ENCODE data around the gene LARP4. TPM values are rescaled to one million over a fixed set of nuclear protein-coding genes. Genes with fewer than 3 reads are reported as not detected.
"Not testable (repeated sequence)": the region's sequence is repeated elsewhere in the genome, so short reads cannot be mapped to it uniquely, and the experiment has no call there.

Gene LARP4
- total RNA-seq, 1 experiment from 2014 or later = 23.1 TPM

- Histone ChIP-seq H3K36me3 (replicated peaks; ENCODE audit: control insufficient read depth, insufficient read depth, low read length) (no peaks in the 10 kb centered on the region), H3K27me3 (ENCODE audit: control insufficient read depth, insufficient read depth, low read length) (no peaks in the 10 kb centered on the region), H3K4me3 (ENCODE audit: insufficient read depth, low read depth, low read length) (no peak overlapping the region)
- no peak for DNase-seq
Observed at GRCh38 chr12:50419112-50419909, 18.6 kb downstream of the LARP4 start.

DNA sequence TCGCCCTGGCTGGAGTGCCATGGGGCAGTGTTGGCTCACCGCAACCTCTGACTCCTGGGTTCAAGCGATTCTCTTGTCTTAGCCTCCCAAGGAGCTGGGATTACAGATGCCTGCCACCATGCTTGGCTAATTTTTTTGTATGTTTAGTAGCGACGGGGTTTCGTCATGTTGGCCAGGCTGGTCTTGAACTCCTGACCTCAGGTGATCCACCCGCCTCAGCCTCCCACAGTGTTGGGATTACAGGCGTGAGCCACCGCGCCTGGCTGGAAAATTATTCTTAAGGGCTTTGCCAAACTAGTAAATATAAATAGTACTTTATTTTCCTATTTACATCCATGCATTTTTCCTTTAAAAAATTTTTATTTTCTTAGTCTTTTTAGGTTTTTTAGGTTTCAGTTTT is 22.2 kb downstream of the LARP4 start:
- not testable (repeated sequence) for DNase-seq; H3K4me3 ChIP-seq (ENCODE audit: insufficient read depth, low read depth, low read length); H3K27me3 ChIP-seq (ENCODE audit: control insufficient read depth, insufficient read depth, low read length); H3K36me3 ChIP-seq (replicated peaks; ENCODE audit: control insufficient read depth, insufficient read depth, low read length)

- not testable (repeated sequence) for H3K36me3 ChIP-seq (replicated peaks; ENCODE audit: control insufficient read depth, insufficient read depth, low read length); H3K27me3 ChIP-seq (ENCODE audit: control insufficient read depth, insufficient read depth, low read length)
Observed at GRCh38 chr12:50423342-50423741, 22.7 kb downstream of the LARP4 start.

DNA sequence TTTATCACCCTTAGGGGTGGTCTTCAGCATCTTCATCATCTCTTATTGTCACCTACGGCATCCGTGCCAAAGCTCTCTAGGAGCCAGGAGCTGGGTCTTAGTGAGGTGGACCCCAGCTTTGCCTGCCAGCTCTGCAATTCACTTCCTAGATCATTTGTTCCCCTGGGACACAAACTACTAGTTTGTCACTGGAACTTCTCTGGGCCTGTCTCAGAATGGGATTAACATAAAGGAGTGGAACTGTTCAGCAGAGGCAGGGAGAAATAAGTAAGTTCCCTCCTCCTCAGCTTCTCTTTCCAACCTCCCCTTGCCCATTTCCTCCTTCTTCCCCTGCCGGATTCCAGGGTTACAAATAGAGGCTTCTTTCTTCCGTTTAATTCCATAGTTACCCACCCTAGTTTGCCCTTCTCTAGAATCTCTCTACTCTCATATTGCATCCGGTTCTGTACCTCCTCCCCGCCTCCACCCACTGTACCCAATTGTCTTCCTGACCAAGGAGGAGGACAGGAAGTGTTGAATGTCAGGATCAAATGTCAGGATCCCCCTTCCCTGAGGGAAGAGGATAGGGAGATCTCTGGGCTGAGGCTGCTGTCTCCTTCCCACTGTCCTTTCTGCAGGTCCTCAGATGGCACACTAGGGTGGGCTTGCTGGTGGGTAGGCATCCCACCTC is 25.0 kb downstream of the LARP4 start:
- peak; percentile 32 for DNase-seq
- peaks cover 2% of the 10 kb centered on the region for H3K36me3 ChIP-seq (replicated peaks; ENCODE audit: control insufficient read depth, insufficient read depth, low read length)
- no peaks in the 10 kb centered on the region for H3K27me3 ChIP-seq (ENCODE audit: control insufficient read depth, insufficient read depth, low read length)
- no peak overlapping the region for H3K4me3 ChIP-seq (ENCODE audit: insufficient read depth, low read depth, low read length)

More at GRCh38 chr12:50423342-50423741, 22.7 kb downstream of the LARP4 start:
- not testable (repeated sequence) for H3K4me3 ChIP-seq (ENCODE audit: insufficient read depth, low read depth, low read length); DNase-seq

DNA sequence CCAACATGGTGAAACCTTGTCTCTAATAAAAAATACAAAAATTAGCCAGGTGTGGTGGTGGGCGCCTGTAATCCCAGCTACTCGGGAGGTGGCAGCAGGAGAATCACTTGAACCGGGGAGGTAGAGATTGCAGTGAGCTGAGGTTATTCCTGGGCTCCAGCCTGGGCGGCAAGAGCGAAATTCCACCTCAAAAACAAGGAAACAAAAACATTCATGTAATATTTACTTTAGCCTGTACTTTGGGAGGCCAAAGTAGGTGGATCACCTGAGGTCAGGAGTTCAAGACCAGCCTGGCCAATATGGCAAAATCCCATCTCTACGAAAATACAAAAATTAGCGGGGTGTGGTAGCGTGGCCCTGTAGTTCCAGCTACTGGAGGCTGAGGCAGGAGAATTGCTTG is 31.0 kb downstream of the LARP4 start:
- not testable (repeated sequence) for H3K27me3 ChIP-seq (ENCODE audit: control insufficient read depth, insufficient read depth, low read length); H3K4me3 ChIP-seq (ENCODE audit: insufficient read depth, low read depth, low read length); DNase-seq
- peaks cover 20% of the 10 kb centered on the region for H3K36me3 ChIP-seq (replicated peaks; ENCODE audit: control insufficient read depth, insufficient read depth, low read length)

GRCh38 chr12:50440288-50440687 is 39.6 kb downstream of the LARP4 start:
- no peak overlapping the region for H3K4me3 ChIP-seq (ENCODE audit: insufficient read depth, low read depth, low read length)
- peaks cover 32% of the 10 kb centered on the region for H3K36me3 ChIP-seq (replicated peaks; ENCODE audit: control insufficient read depth, insufficient read depth, low read length)
- H3K27me3 ChIP-seq (ENCODE audit: control insufficient read depth, insufficient read depth, low read length) = no peaks in the 10 kb centered on the region
- no peak for DNase-seq

DNA sequence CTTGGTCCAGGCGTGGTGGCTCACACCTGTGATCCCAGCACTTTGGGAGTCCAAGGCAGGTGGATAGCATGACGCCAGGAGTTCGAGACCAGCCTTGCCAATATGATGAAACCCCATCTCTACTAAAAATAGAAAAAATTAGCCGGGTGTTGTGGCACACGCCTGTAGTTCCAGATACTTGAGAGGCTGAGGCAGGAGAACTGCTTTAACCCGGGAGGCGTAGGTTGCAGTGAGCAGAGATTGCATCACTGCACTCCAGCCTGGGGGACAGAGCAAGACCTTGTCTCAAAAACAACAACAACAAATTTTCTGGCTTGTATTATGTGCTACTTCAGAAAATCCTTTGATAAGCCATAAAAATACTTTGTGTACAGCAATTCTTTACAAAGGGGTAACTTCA is 41.1 kb downstream of the LARP4 start:
- no peak for DNase-seq
- H3K4me3 ChIP-seq (ENCODE audit: insufficient read depth, low read depth, low read length) = no peak overlapping the region
- H3K36me3 ChIP-seq (replicated peaks; ENCODE audit: control insufficient read depth, insufficient read depth, low read length) = peaks cover 29% of the 10 kb centered on the region
- H3K27me3 ChIP-seq (ENCODE audit: control insufficient read depth, insufficient read depth, low read length) = no peaks in the 10 kb centered on the region

- Histone ChIP-seq H3K4me3 (ENCODE audit: insufficient read depth, low read depth, low read length) (no peak overlapping the region), H3K27me3 (ENCODE audit: control insufficient read depth, insufficient read depth, low read length) (no peaks in the 10 kb centered on the region), H3K36me3 (replicated peaks; ENCODE audit: control insufficient read depth, insufficient read depth, low read length) (peaks cover 27% of the 10 kb centered on the region)
- no peak for DNase-seq
Observed at GRCh38 chr12:50442178-50442908, 41.7 kb downstream of the LARP4 start.

DNA sequence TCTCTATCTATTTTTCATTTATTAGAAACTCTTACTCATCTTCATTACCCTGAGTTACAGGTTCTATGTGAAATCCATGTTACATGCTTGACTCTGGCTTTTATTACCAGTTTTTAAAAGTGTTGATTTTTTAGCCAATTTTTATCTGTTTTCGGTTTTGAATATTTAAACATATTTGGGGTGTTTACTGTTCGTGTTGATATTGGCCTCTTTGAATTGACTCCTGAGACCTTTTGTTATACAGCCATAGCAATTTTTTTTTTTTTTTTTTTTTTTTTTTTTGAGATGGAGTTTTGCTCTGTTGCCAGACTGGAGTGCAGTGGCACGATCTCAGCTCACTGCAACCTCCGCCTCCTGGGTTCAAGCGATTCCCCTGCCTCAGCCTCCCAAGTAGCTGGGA is 49.0 kb downstream of the LARP4 start:
- not testable (repeated sequence) for H3K27me3 ChIP-seq (ENCODE audit: control insufficient read depth, insufficient read depth, low read length); DNase-seq; H3K4me3 ChIP-seq (ENCODE audit: insufficient read depth, low read depth, low read length); H3K36me3 ChIP-seq (replicated peaks; ENCODE audit: control insufficient read depth, insufficient read depth, low read length)

DNA sequence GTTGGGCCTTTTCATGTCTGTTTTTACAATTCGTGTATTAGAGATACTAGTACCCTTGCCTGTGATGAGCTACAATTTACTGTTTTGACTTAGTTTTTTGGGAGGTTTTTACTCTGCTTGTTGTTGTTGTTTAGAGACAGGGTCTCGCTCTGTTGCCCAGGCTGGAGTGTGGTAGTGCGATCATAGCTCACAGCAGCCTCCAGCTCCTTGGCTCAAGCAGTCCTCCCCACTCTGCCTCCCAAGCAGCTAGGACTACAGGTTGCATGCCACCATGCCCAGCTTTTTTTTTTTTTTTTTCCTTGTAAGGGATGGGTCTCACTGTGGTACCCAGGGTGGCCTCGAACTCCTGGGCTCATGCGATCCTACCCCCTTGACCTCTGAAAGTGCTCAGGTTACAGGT is 52.1 kb downstream of the LARP4 start:
- Histone ChIP-seq H3K4me3 (ENCODE audit: insufficient read depth, low read depth, low read length) (no peak overlapping the region), H3K27me3 (ENCODE audit: control insufficient read depth, insufficient read depth, low read length) (no peaks in the 10 kb centered on the region), H3K36me3 (replicated peaks; ENCODE audit: control insufficient read depth, insufficient read depth, low read length) (peaks cover 3% of the 10 kb centered on the region)
- DNase-seq = no peak

GRCh38 chr12:50453872-50454271 is 53.2 kb downstream of the LARP4 start:
- Histone ChIP-seq H3K4me3 (ENCODE audit: insufficient read depth, low read depth, low read length) (no peak overlapping the region), H3K36me3 (replicated peaks; ENCODE audit: control insufficient read depth, insufficient read depth, low read length) (peaks cover 3% of the 10 kb centered on the region), H3K27me3 (ENCODE audit: control insufficient read depth, insufficient read depth, low read length) (no peaks in the 10 kb centered on the region)
- no peak for DNase-seq

- DNase-seq = no peak
- H3K4me3 ChIP-seq (ENCODE audit: insufficient read depth, low read depth, low read length) = no peak overlapping the region
- no peaks in the 10 kb centered on the region for H3K27me3 ChIP-seq (ENCODE audit: control insufficient read depth, insufficient read depth, low read length)
- H3K36me3 ChIP-seq (replicated peaks; ENCODE audit: control insufficient read depth, insufficient read depth, low read length) = peaks cover 10% of the 10 kb centered on the region
Observed at GRCh38 chr12:50458606-50459005, 57.9 kb downstream of the LARP4 start.

DNA sequence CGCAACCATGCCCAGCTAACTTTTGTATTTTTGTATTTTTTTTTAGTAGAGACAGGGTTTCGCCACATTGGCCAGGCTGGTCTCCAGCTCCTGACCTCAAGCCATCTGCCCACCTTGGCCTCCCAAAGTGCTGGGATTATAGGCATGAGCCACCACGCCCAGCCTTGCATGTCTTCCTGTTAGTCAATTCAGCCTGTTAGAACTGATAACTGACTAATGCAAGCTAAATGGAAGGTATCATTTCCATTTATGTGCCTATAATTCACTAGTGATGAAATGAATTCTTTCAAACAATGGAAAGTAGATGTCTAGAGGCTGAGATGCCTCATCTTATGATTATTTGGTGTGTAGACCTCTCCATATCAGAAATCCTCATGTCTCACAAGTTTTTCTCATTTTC is 66.8 kb downstream of the LARP4 start:
- Histone ChIP-seq H3K4me3 (ENCODE audit: insufficient read depth, low read depth, low read length) (no peak overlapping the region), H3K36me3 (replicated peaks; ENCODE audit: control insufficient read depth, insufficient read depth, low read length) (peaks cover 17% of the 10 kb centered on the region), H3K27me3 (ENCODE audit: control insufficient read depth, insufficient read depth, low read length) (no peaks in the 10 kb centered on the region)
- no peak for DNase-seq

DNA sequence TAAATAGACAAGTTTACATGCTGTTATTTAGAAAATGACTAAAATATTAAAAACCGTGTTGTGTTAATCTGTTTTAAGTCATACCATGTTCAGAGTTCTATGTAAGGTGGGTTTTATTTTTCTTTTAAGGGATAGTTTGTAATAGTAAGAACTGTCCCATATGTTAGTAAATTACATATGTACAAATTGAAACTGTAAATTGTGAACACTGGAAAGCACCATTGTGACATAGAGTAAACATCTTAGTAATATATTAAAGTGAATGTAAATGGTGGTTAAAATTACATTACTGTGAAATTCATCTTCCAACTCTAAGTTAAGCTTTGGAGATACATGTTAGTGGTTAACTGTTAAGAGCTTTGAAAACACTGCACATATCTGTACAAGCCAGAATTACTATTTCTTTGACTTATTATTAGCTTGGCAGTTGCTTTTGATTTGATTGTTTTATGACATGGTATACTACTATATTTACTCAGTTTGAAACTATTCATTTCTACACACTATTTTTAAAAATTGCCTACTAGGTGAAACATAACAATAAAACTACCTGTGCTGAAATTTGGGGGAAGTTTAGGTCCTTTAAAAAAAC is 76.7 kb downstream of the LARP4 start:
- Histone ChIP-seq H3K4me3 (ENCODE audit: insufficient read depth, low read depth, low read length) (no peak overlapping the region), H3K27me3 (ENCODE audit: control insufficient read depth, insufficient read depth, low read length) (no peaks in the 10 kb centered on the region), H3K36me3 (replicated peaks; ENCODE audit: control insufficient read depth, insufficient read depth, low read length) (peaks cover 16% of the 10 kb centered on the region)
- no peak for DNase-seq
